H9 (cell line): Measurements from ENCODE around the gene MELK. TPM values are rescaled to one million over a fixed set of nuclear protein-coding genes. Genes with fewer than 3 reads are reported as not detected.

ENCODE experiments used
- DNase-seq: peaks from one replicate; pipeline ENCODE4 v3.0.0-alpha.2; 2017
- H2AFZ ChIP-seq: one replicate; pipeline ENCODE4 v1.6.1; 2013; ENCODE audit warnings: mild to moderate bottlenecking, low read length, control low read depth, moderate library complexity
- H2AK5ac ChIP-seq: 2 replicates; pipeline ENCODE4 v1.6.1; 2013; ENCODE audit warnings: low read length, control low read depth, mixed read lengths; ENCODE audit not compliant: insufficient read length
- H2BK120ac ChIP-seq: one replicate; pipeline ENCODE4 v1.6.1; 2013; ENCODE audit warnings: low read depth, mild to moderate bottlenecking, low read length, control low read depth, inconsistent platforms; ENCODE audit not compliant: poor library complexity, severe bottlenecking
- H2BK12ac ChIP-seq: 2 replicates; pipeline ENCODE4 v1.6.1; 2013; ENCODE audit warnings: low read length, control low read depth, mixed read lengths, low read depth; ENCODE audit not compliant: insufficient read length
- H2BK15ac ChIP-seq: 2 replicates; pipeline ENCODE4 v1.6.1; 2013; ENCODE audit warnings: low read depth, low read length, control low read depth
- H2BK20ac ChIP-seq: one replicate; pipeline ENCODE4 v1.6.1; 2013; ENCODE audit warnings: low read depth, mild to moderate bottlenecking, low read length, control low read depth, inconsistent platforms; ENCODE audit not compliant: poor library complexity, severe bottlenecking
- H2BK5ac ChIP-seq: 2 replicates; pipeline ENCODE4 v1.6.1; 2013; ENCODE audit warnings: low read length, control low read depth, mixed read lengths; ENCODE audit not compliant: insufficient read length
- H3K14ac ChIP-seq: 2 replicates; pipeline ENCODE4 v1.6.1; 2013; ENCODE audit warnings: low read length, control low read depth; ENCODE audit not compliant: insufficient read depth
- H3K18ac ChIP-seq: 2 replicates; pipeline ENCODE4 v1.6.1; 2013; ENCODE audit warnings: low read depth, mild to moderate bottlenecking, mixed read lengths, low read length, control low read depth; ENCODE audit not compliant: insufficient read length
- H3K23ac ChIP-seq: 2 replicates; pipeline ENCODE4 v1.6.1; 2013; ENCODE audit warnings: low read length, control low read depth, mixed read lengths, low read depth; ENCODE audit not compliant: insufficient read length
- H3K23me2 ChIP-seq: 2 replicates; pipeline ENCODE4 v1.6.1; 2013; ENCODE audit warnings: low read depth, mild to moderate bottlenecking, mixed read lengths, low read length, control low read depth; ENCODE audit not compliant: insufficient read length, poor library complexity, severe bottlenecking
- H3K27ac ChIP-seq: 2 replicates; pipeline ENCODE4 v1.5.1; 2013; ENCODE audit warnings: low read length, control low read depth, mixed read lengths, low read depth; ENCODE audit not compliant: insufficient read length
- H3K27me3 ChIP-seq: 2 replicates; pipeline ENCODE4 v1.6.1; 2013; ENCODE audit warnings: low read length, control low read depth, inconsistent platforms; ENCODE audit not compliant: insufficient read depth
- H3K4ac ChIP-seq: 2 replicates; pipeline ENCODE4 v1.6.1; 2013; ENCODE audit warnings: low read depth, mild to moderate bottlenecking, control low read depth, inconsistent platforms, low read length, moderate library complexity
- H3K4me1 ChIP-seq: 2 replicates; pipeline ENCODE4 v1.6.1; 2013; ENCODE audit warnings: low read length, control low read depth, inconsistent platforms; ENCODE audit not compliant: insufficient read depth
- H3K4me2 ChIP-seq: 2 replicates; pipeline ENCODE4 v1.6.1; 2013; ENCODE audit warnings: low read length, control low read depth, mixed read lengths; ENCODE audit not compliant: insufficient read length, insufficient read depth
- H3K56ac ChIP-seq: 2 replicates; pipeline ENCODE4 v1.6.1; 2013; ENCODE audit warnings: low read depth, mild to moderate bottlenecking, mixed read lengths, low read length, control low read depth; ENCODE audit not compliant: insufficient read length
- H3K79me1 ChIP-seq: 2 replicates; pipeline ENCODE4 v1.6.1; 2013; ENCODE audit warnings: low read depth, mild to moderate bottlenecking, moderate library complexity, low read length, control low read depth, inconsistent platforms; ENCODE audit not compliant: insufficient read depth, poor library complexity, severe bottlenecking
- H3K79me2 ChIP-seq: 2 replicates; pipeline ENCODE4 v1.6.1; 2013; ENCODE audit warnings: low read length, control low read depth, inconsistent platforms; ENCODE audit not compliant: insufficient read depth
- H3K9ac ChIP-seq: 2 replicates; pipeline ENCODE4 v1.6.1; 2013; ENCODE audit warnings: low read length, control low read depth, mixed read lengths; ENCODE audit not compliant: insufficient read length; ENCODE audit errors: extremely low read depth
- H3K9me3 ChIP-seq: one replicate; pipeline ENCODE4 v1.6.1; 2013; ENCODE audit warnings: low read depth, low read length, inconsistent platforms; ENCODE audit not compliant: control insufficient read depth
- H3T11ph ChIP-seq: one replicate; pipeline ENCODE4 v1.6.1; 2013; ENCODE audit warnings: mild to moderate bottlenecking, low read length, control low read depth, inconsistent platforms
- H4K20me1 ChIP-seq: one replicate; pipeline ENCODE4 v1.6.1; 2013; ENCODE audit not compliant: control insufficient read depth, insufficient read length, insufficient read depth
- H4K5ac ChIP-seq: 2 replicates; pipeline ENCODE4 v1.6.1; 2013; ENCODE audit warnings: low read depth, mild to moderate bottlenecking, mixed read lengths, low read length, control low read depth; ENCODE audit not compliant: insufficient read length
- H4K8ac ChIP-seq: replicated peaks from 2 replicates; pipeline ENCODE4 v1.6.1; 2013; ENCODE audit warnings: low read length, control low read depth, mixed read lengths, low read depth; ENCODE audit not compliant: insufficient read length
- H4K91ac ChIP-seq: 2 replicates; pipeline ENCODE4 v1.6.1; 2013; ENCODE audit warnings: low read depth, mild to moderate bottlenecking, moderate library complexity, mixed read lengths, low read length, control low read depth; ENCODE audit not compliant: insufficient read length
- H3K27ac Mint-ChIP-seq, 3 experiments: 2 replicates in 2 of 3; 3 replicates in 1 of 3; pipeline ENCODE4 v1.8.0; 2020 to 2021; ENCODE audit warnings: mixed read lengths in 3 of 3, mild to moderate bottlenecking in 1 of 3, moderate library complexity in 1 of 3
- H3K27me3 Mint-ChIP-seq: 2 replicates; pipeline ENCODE4 v1.8.0; 2021; ENCODE audit warnings: low read depth, mild to moderate bottlenecking, moderate library complexity, mixed read lengths
- H3K36me3 Mint-ChIP-seq, 3 experiments: 2 replicates in 2 of 3; 3 replicates in 1 of 3; pipeline ENCODE4 v1.8.0; 2020 to 2021; ENCODE audit warnings: low read depth in 3 of 3, mixed read lengths in 3 of 3; ENCODE audit not compliant: insufficient read depth in 1 of 3
- H3K4me1 Mint-ChIP-seq, 2 experiments: 2 replicates each; pipeline ENCODE4 v1.8.0; 2020; ENCODE audit warnings: mixed read lengths in 2 of 2
- H3K4me3 Mint-ChIP-seq, 2 experiments: 2 replicates in 1 of 2; 3 replicates in 1 of 2; pipeline ENCODE4 v1.8.0; 2020 to 2021; ENCODE audit warnings: mild to moderate bottlenecking in 2 of 2, mixed read lengths in 2 of 2, moderate library complexity in 1 of 2
- H3K9me3 Mint-ChIP-seq, 2 experiments: 2 replicates in 1 of 2; 3 replicates in 1 of 2; pipeline ENCODE4 v1.8.0; 2020; ENCODE audit warnings: mild to moderate bottlenecking in 2 of 2, mixed read lengths in 2 of 2, moderate library complexity in 1 of 2
- CTCF ChIP-seq: fragments of 200-600 bp; sonication (generic); conservative IDR thresholded peaks from 3 replicates; pipeline ENCODE4 v1.8.0; 2021; ENCODE audit warnings: antibody characterized with exemption, mild to moderate bottlenecking
- total RNA-seq: library from RNA; stranded (reverse); gene quantifications from 2 replicates; pipeline ENCODE4 v1.2.1, GENCODE V29; 2021

MELK gene
- total RNA-seq, 1 experiment from 2014 or later = 43.6 TPM

- Histone ChIP-seq H3K9me3 (no peaks in the 10 kb centered on the region), H4K20me1 (no peaks in the 10 kb centered on the region), H3K27ac (no peak overlapping the region), H2BK20ac (no peak overlapping the region), H3K4me1 (no peaks in the 10 kb centered on the region), H2AK5ac (no peak overlapping the region), H3K14ac (no peak overlapping the region), H3K4ac (no peak overlapping the region), H3K18ac (no peak overlapping the region), H2BK5ac (no peak overlapping the region), H4K5ac (no peak overlapping the region), H3K56ac (no peak overlapping the region), H4K91ac (no peak overlapping the region), H3K23ac (no peak overlapping the region), H3K4me2 (no peak overlapping the region), H3K79me2 (no peaks in the 10 kb centered on the region), H4K8ac (no peak overlapping the region), H2AFZ (no peak overlapping the region), H2BK120ac (no peak overlapping the region), H3K23me2 (no peaks in the 10 kb centered on the region), H3K9ac (no peak overlapping the region), H2BK15ac (no peak overlapping the region), H3K27me3 (no peaks in the 10 kb centered on the region), H2BK12ac (no peak overlapping the region), H3T11ph (no peak overlapping the region), H3K79me1 (no peaks in the 10 kb centered on the region)
- no peak for TF ChIP-seq CTCF
- H3K4me1 Mint-ChIP-seq = no peaks in the 10 kb centered on the region
- no peak overlapping the region for H3K4me3 Mint-ChIP-seq
- peaks cover 2% of the 10 kb centered on the region for H3K27me3 Mint-ChIP-seq
- no peaks in the 10 kb centered on the region; a peak in 2 of 5 replicates for H3K9me3 Mint-ChIP-seq
- no peak overlapping the region for H3K27ac Mint-ChIP-seq
- DNase-seq = no peak
- no peaks in the 10 kb centered on the region for H3K36me3 Mint-ChIP-seq
These were observed 119.0 kb downstream of the MELK start for GRCh38 chr9:36691671-36692070.
